Trophoblast cell (in vitro differentiated cells and primary cell): ENCODE data around the gene MICU2.
A peak's percentile ranks its signal among the peaks of the same experiment; 100 is the strongest.

ENCODE experiments used
- DNase-seq, 2 donors: peaks; one replicate each; pipeline ENCODE4 v3.0.0-alpha.2; 2016
- H2AFZ ChIP-seq: 2 replicates; pipeline ENCODE4 v1.6.1; 2013; ENCODE audit warnings: low read length, moderate library complexity, mild to moderate bottlenecking; ENCODE audit not compliant: insufficient read depth, poor library complexity
- H2AK5ac ChIP-seq: 2 replicates; pipeline ENCODE4 v1.6.1; 2013; ENCODE audit warnings: mild to moderate bottlenecking, low read length
- H2BK120ac ChIP-seq: 2 replicates; pipeline ENCODE4 v1.6.1; 2013; ENCODE audit warnings: low read length, mild to moderate bottlenecking, moderate library complexity; ENCODE audit not compliant: insufficient read depth, poor library complexity
- H2BK12ac ChIP-seq: 2 replicates; pipeline ENCODE4 v1.6.1; 2013; ENCODE audit warnings: mild to moderate bottlenecking, low read length, moderate library complexity
- H2BK5ac ChIP-seq: 2 replicates; pipeline ENCODE4 v1.6.1; 2013; ENCODE audit warnings: low read length, low read depth, moderate library complexity, mild to moderate bottlenecking; ENCODE audit not compliant: poor library complexity
- H3K14ac ChIP-seq: 2 replicates; pipeline ENCODE4 v1.6.1; 2013; ENCODE audit warnings: mild to moderate bottlenecking, low read length
- H3K18ac ChIP-seq: 2 replicates; pipeline ENCODE4 v1.6.1; 2013; ENCODE audit warnings: mild to moderate bottlenecking, low read length
- H3K23ac ChIP-seq: 2 replicates; pipeline ENCODE4 v1.6.1; 2013; ENCODE audit warnings: low read length
- H3K27ac ChIP-seq: 2 replicates; pipeline ENCODE4 v1.5.1; 2013; ENCODE audit warnings: low read depth, mild to moderate bottlenecking, inconsistent platforms, low read length, moderate library complexity
- H3K27me3 ChIP-seq: 2 replicates; pipeline ENCODE4 v1.6.1; 2013; ENCODE audit warnings: inconsistent platforms, mild to moderate bottlenecking, low read length, moderate library complexity; ENCODE audit not compliant: insufficient read depth
- H3K36me3 ChIP-seq, 2 experiments: 1 replicate in 1 of 2; 2 replicates in 1 of 2; pipeline ENCODE4 v1.6.1; 2013; ENCODE audit warnings: low read length in 2 of 2, mild to moderate bottlenecking in 2 of 2, moderate library complexity in 1 of 2; ENCODE audit not compliant: insufficient read depth in 2 of 2, control insufficient read depth in 1 of 2
- H3K4ac ChIP-seq: 2 replicates; pipeline ENCODE4 v1.6.1; 2013; ENCODE audit warnings: low read depth, mild to moderate bottlenecking, low read length, moderate library complexity
- H3K4me1 ChIP-seq, 2 experiments: 1 replicate in 1 of 2; 2 replicates in 1 of 2; pipeline ENCODE4 v1.6.1; 2013; ENCODE audit warnings: low read length in 2 of 2, mild to moderate bottlenecking in 2 of 2, moderate library complexity in 1 of 2; ENCODE audit not compliant: insufficient read depth in 2 of 2, control insufficient read depth in 1 of 2
- H3K4me2 ChIP-seq: 2 replicates; pipeline ENCODE4 v1.6.1; 2013; ENCODE audit warnings: inconsistent platforms, mild to moderate bottlenecking, low read length, moderate library complexity
- H3K4me3 ChIP-seq: 2 replicates; pipeline ENCODE4 v1.5.1; 2013; ENCODE audit warnings: mild to moderate bottlenecking, low read depth, low read length, inconsistent platforms
- H3K79me1 ChIP-seq: one replicate; pipeline ENCODE4 v1.6.1; 2013; ENCODE audit warnings: low read length
- H3K79me2 ChIP-seq: 2 replicates; pipeline ENCODE4 v1.6.1; 2013; ENCODE audit warnings: low read length, mild to moderate bottlenecking; ENCODE audit not compliant: control insufficient read depth, insufficient read depth, poor library complexity
- H3K9ac ChIP-seq: 2 replicates; pipeline ENCODE4 v1.6.1; 2013; ENCODE audit warnings: mild to moderate bottlenecking, low read length
- H3K9me3 ChIP-seq: 2 replicates; pipeline ENCODE4 v1.6.1; 2013; ENCODE audit warnings: low read depth, mild to moderate bottlenecking, control low read depth, inconsistent platforms, low read length; ENCODE audit not compliant: insufficient read depth
- H4K12ac ChIP-seq: 2 replicates; pipeline ENCODE4 v1.6.1; 2013; ENCODE audit warnings: low read depth, mild to moderate bottlenecking, low read length, moderate library complexity
- H4K8ac ChIP-seq: 2 replicates; pipeline ENCODE4 v1.6.1; 2013; ENCODE audit warnings: low read depth, mild to moderate bottlenecking, low read length, moderate library complexity
- H4K91ac ChIP-seq: one replicate; pipeline ENCODE4 v1.6.1; 2013; ENCODE audit warnings: low read depth, mild to moderate bottlenecking, low read length, moderate library complexity
- WGBS: extraction: QIAGEN DNeasy Blood & Tissue Kit; methylation state at CpG from one replicate; pipeline ENCODE4 v1.1.7; 2013; ENCODE audit warnings: missing lambda C conversion rate; ENCODE audit not compliant: insufficient read length, insufficient coverage; ENCODE audit errors: extremely low coverage; 5-methylcytosine and 5-hydroxymethylcytosine counted together

The MICU2 gene

GRCh38 chr13:21548577-21548976 is 55.4 kb downstream of the MICU2 start:
- H2BK5ac ChIP-seq = no peak overlapping the region
- H4K12ac ChIP-seq = no peak overlapping the region
- H3K18ac ChIP-seq = no peak overlapping the region
- no peak overlapping the region for H3K4me3 ChIP-seq
- no peak overlapping the region for H3K4ac ChIP-seq
- no peak overlapping the region for H2AK5ac ChIP-seq
- H3K4me2 ChIP-seq = no peak overlapping the region
- H3K23ac ChIP-seq = no peak overlapping the region
- H3K14ac ChIP-seq = no peak overlapping the region
- no peak overlapping the region for H3K9ac ChIP-seq
- DNase-seq = peak; percentile 27 to 61
- H3K9me3 ChIP-seq = no peaks in the 10 kb centered on the region
- WGBS = no CpG with 5 or more reads among the region's 5 CpGs
- no peaks in the 10 kb centered on the region for H3K36me3 ChIP-seq
- H2BK120ac ChIP-seq = no peak overlapping the region
- no peak overlapping the region for H2AFZ ChIP-seq
- no peak overlapping the region for H4K8ac ChIP-seq
- no peaks in the 10 kb centered on the region for H3K4me1 ChIP-seq
- no peaks in the 10 kb centered on the region for H3K27me3 ChIP-seq
- no peak overlapping the region for H3K27ac ChIP-seq
- no peak overlapping the region for H2BK12ac ChIP-seq
- H4K91ac ChIP-seq = no peak overlapping the region
- H3K79me2 ChIP-seq = no peaks in the 10 kb centered on the region
- H3K79me1 ChIP-seq = no peaks in the 10 kb centered on the region

- no peak overlapping the region for H3K4ac ChIP-seq
- no peak overlapping the region for H3K4me3 ChIP-seq
- no CpG with 5 or more reads among the region's 1 CpG for WGBS
- no peaks in the 10 kb centered on the region for H3K36me3 ChIP-seq
- no peak overlapping the region for H2AFZ ChIP-seq
- no peaks in the 10 kb centered on the region for H3K4me1 ChIP-seq
- H3K79me2 ChIP-seq = no peaks in the 10 kb centered on the region
- no peaks in the 10 kb centered on the region for H3K27me3 ChIP-seq
- no peak overlapping the region for H3K14ac ChIP-seq
- no peak for DNase-seq
- no peak overlapping the region for H2AK5ac ChIP-seq
- H4K91ac ChIP-seq = no peak overlapping the region
- no peak overlapping the region for H3K4me2 ChIP-seq
- H3K27ac ChIP-seq = no peak overlapping the region
- no peaks in the 10 kb centered on the region for H3K9me3 ChIP-seq
- no peak overlapping the region for H2BK12ac ChIP-seq
- H4K12ac ChIP-seq = no peak overlapping the region
- H3K9ac ChIP-seq = no peak overlapping the region
- no peaks in the 10 kb centered on the region for H3K79me1 ChIP-seq
- H2BK120ac ChIP-seq = no peak overlapping the region
- H4K8ac ChIP-seq = no peak overlapping the region
- no peak overlapping the region for H3K18ac ChIP-seq
- H2BK5ac ChIP-seq = no peak overlapping the region
- no peak overlapping the region for H3K23ac ChIP-seq
These were observed 57.6 kb downstream of the MICU2 start for GRCh38 chr13:21546372-21546771.

GRCh38 chr13:21544515-21544914 is 59.5 kb downstream of the MICU2 start:
- DNase-seq = no peak
- no peaks in the 10 kb centered on the region for H3K79me1 ChIP-seq

GRCh38 chr13:21542563-21542962 is 61.4 kb downstream of the MICU2 start:
- Histone ChIP-seq H3K14ac (no peak overlapping the region), H2BK12ac (no peak overlapping the region), H3K79me2 (no peaks in the 10 kb centered on the region), H3K27ac (no peak overlapping the region), H3K9ac (no peak overlapping the region), H2BK120ac (no peak overlapping the region), H3K18ac (no peak overlapping the region), H3K79me1 (no peaks in the 10 kb centered on the region), H2AK5ac (no peak overlapping the region), H3K36me3 (no peaks in the 10 kb centered on the region), H3K23ac (no peak overlapping the region), H3K9me3 (no peaks in the 10 kb centered on the region), H3K27me3 (no peaks in the 10 kb centered on the region), H3K4ac (no peak overlapping the region), H2BK5ac (no peak overlapping the region), H4K8ac (no peak overlapping the region), H3K4me2 (no peak overlapping the region), H3K4me3 (no peak overlapping the region), H4K91ac (no peak overlapping the region), H3K4me1 (no peaks in the 10 kb centered on the region), H4K12ac (no peak overlapping the region), H2AFZ (no peak overlapping the region)
- peak in 1 of 2 donors; percentile 15 for DNase-seq
- WGBS = no CpG with 5 or more reads among the region's 1 CpG

More at GRCh38 chr13:21544515-21544914, 59.5 kb downstream of the MICU2 start:
- no peak overlapping the region for H2BK120ac ChIP-seq
- no peak overlapping the region for H2AK5ac ChIP-seq
- H2AFZ ChIP-seq = no peak overlapping the region
- H3K4me1 ChIP-seq = no peaks in the 10 kb centered on the region
- H3K18ac ChIP-seq = no peak overlapping the region
- no peak overlapping the region for H2BK12ac ChIP-seq
- no peak overlapping the region for H4K12ac ChIP-seq
- no peaks in the 10 kb centered on the region for H3K9me3 ChIP-seq
- no peaks in the 10 kb centered on the region for H3K36me3 ChIP-seq
- no peak overlapping the region for H4K8ac ChIP-seq
- H3K9ac ChIP-seq = no peak overlapping the region
- H3K14ac ChIP-seq = no peak overlapping the region
- no peak overlapping the region for H2BK5ac ChIP-seq
- H4K91ac ChIP-seq = no peak overlapping the region
- no CpG with 5 or more reads among the region's 1 CpG for WGBS
- H3K4ac ChIP-seq = no peak overlapping the region
- H3K4me3 ChIP-seq = no peak overlapping the region
- H3K4me2 ChIP-seq = no peak overlapping the region
- H3K27ac ChIP-seq = no peak overlapping the region
- H3K23ac ChIP-seq = no peak overlapping the region
- no peaks in the 10 kb centered on the region for H3K79me2 ChIP-seq
- no peaks in the 10 kb centered on the region for H3K27me3 ChIP-seq
